GM23338 (cell line): Measurements from ENCODE around the gene NIPA2. TPM values are rescaled to one million over a fixed set of nuclear protein-coding genes. Genes with fewer than 3 reads are reported as not detected.

Source experiments
- CREB1 ChIP-seq: fragments of 250-450 bp; sonication (Bioruptor Pico); IDR thresholded peaks from 2 replicates; pipeline ENCODE4 v1.5.0; 2020; ENCODE audit warnings: low read depth, mild to moderate bottlenecking, moderate library complexity
- EZH2 ChIP-seq: fragments of 200-600 bp; sonication (generic); IDR thresholded peaks from one replicate; pipeline ENCODE4 v1.8.0; 2017; ENCODE audit warnings: antibody characterized with exemption, mild to moderate bottlenecking, low read depth; ENCODE audit not compliant: unreplicated experiment
- EZH2phosphoT487 ChIP-seq: fragments of 200-600 bp; sonication (generic); IDR thresholded peaks from one replicate; pipeline ENCODE4 v1.8.1; 2018; ENCODE audit warnings: antibody characterized with exemption; ENCODE audit not compliant: unreplicated experiment
- NANOG ChIP-seq: IDR thresholded peaks from 2 replicates; pipeline ENCODE4 v1.6.1; 2016; ENCODE audit warnings: antibody characterized with exemption, borderline replicate concordance
- POLR2AphosphoS5 ChIP-seq: IDR thresholded peaks from 2 replicates; pipeline ENCODE4 v1.6.1; 2016; ENCODE audit warnings: antibody characterized with exemption, low read depth
- STAT1 ChIP-seq: IDR thresholded peaks from one replicate; pipeline ENCODE4 v1.6.1; 2016; ENCODE audit warnings: antibody characterized with exemption; ENCODE audit not compliant: unreplicated experiment
- ZNF331 ChIP-seq: fragments of 250-450 bp; sonication (Bioruptor Pico); IDR thresholded peaks from 2 replicates; pipeline ENCODE4 v1.5.0; 2020; ENCODE audit warnings: low read depth, mild to moderate bottlenecking, moderate library complexity
- polyA plus RNA-seq: library from polyadenylated mRNA; unstranded; fragments of >200 nt; fragmentation: Nextera tagmentation; extraction: Ambion mirVana; gene quantifications from 2 replicates; pipeline ENCODE4 v1.2.1, GENCODE V29; 2016
- total RNA-seq: library from RNA; depleted of rRNA; stranded (reverse); fragments of >200 nt; shearing (Covaris generic); gene quantifications from 2 replicates; pipeline ENCODE4 v1.2.3, GENCODE V29; 2014
- TF ChIP-seq, protein P1 (sequence below): fragments of 250-450 bp; sonication (Bioruptor Pico); IDR thresholded peaks from 2 replicates; pipeline ENCODE4 v1.5.0; 2020; ENCODE audit warnings: mild to moderate bottlenecking, moderate library complexity
- TF ChIP-seq, protein P2 (sequence below), 2 experiments: fragments of 200-600 bp in 1 of 2; sonication (generic) in 1 of 2; conservative IDR thresholded peaks; 2 replicates each; pipeline versions ENCODE4 v1.5.1 to v1.6.1; 2016 to 2017; ENCODE audit warnings: antibody characterized with exemption in 2 of 2, low read depth in 2 of 2, mild to moderate bottlenecking in 2 of 2, moderate library complexity in 1 of 2

NIPA2 gene
- total and polyA plus RNA-seq, 2 experiments from 2014 or later = 35.0 to 105 TPM

DNA sequence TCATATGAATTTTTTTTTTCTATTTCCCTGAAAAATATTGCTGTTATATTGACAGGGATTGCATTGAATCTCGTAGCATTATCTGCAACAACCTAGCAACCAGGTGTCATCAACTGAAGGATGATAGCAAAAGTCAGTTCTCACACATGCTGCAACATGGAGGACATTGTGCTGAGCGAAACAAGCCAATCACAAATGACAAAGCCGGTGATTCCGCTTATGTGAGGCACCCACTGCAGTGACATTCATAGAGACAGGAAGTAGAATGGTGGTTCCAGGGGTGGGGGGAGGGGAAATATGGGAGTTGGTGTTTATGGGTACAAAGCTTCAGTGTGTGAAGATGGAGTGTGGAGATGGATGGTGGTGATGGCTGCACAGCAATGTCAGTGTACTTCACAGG, 44.4 kb upstream of the NIPA2 start (continued):
- TF ChIP-seq, protein P1, sequence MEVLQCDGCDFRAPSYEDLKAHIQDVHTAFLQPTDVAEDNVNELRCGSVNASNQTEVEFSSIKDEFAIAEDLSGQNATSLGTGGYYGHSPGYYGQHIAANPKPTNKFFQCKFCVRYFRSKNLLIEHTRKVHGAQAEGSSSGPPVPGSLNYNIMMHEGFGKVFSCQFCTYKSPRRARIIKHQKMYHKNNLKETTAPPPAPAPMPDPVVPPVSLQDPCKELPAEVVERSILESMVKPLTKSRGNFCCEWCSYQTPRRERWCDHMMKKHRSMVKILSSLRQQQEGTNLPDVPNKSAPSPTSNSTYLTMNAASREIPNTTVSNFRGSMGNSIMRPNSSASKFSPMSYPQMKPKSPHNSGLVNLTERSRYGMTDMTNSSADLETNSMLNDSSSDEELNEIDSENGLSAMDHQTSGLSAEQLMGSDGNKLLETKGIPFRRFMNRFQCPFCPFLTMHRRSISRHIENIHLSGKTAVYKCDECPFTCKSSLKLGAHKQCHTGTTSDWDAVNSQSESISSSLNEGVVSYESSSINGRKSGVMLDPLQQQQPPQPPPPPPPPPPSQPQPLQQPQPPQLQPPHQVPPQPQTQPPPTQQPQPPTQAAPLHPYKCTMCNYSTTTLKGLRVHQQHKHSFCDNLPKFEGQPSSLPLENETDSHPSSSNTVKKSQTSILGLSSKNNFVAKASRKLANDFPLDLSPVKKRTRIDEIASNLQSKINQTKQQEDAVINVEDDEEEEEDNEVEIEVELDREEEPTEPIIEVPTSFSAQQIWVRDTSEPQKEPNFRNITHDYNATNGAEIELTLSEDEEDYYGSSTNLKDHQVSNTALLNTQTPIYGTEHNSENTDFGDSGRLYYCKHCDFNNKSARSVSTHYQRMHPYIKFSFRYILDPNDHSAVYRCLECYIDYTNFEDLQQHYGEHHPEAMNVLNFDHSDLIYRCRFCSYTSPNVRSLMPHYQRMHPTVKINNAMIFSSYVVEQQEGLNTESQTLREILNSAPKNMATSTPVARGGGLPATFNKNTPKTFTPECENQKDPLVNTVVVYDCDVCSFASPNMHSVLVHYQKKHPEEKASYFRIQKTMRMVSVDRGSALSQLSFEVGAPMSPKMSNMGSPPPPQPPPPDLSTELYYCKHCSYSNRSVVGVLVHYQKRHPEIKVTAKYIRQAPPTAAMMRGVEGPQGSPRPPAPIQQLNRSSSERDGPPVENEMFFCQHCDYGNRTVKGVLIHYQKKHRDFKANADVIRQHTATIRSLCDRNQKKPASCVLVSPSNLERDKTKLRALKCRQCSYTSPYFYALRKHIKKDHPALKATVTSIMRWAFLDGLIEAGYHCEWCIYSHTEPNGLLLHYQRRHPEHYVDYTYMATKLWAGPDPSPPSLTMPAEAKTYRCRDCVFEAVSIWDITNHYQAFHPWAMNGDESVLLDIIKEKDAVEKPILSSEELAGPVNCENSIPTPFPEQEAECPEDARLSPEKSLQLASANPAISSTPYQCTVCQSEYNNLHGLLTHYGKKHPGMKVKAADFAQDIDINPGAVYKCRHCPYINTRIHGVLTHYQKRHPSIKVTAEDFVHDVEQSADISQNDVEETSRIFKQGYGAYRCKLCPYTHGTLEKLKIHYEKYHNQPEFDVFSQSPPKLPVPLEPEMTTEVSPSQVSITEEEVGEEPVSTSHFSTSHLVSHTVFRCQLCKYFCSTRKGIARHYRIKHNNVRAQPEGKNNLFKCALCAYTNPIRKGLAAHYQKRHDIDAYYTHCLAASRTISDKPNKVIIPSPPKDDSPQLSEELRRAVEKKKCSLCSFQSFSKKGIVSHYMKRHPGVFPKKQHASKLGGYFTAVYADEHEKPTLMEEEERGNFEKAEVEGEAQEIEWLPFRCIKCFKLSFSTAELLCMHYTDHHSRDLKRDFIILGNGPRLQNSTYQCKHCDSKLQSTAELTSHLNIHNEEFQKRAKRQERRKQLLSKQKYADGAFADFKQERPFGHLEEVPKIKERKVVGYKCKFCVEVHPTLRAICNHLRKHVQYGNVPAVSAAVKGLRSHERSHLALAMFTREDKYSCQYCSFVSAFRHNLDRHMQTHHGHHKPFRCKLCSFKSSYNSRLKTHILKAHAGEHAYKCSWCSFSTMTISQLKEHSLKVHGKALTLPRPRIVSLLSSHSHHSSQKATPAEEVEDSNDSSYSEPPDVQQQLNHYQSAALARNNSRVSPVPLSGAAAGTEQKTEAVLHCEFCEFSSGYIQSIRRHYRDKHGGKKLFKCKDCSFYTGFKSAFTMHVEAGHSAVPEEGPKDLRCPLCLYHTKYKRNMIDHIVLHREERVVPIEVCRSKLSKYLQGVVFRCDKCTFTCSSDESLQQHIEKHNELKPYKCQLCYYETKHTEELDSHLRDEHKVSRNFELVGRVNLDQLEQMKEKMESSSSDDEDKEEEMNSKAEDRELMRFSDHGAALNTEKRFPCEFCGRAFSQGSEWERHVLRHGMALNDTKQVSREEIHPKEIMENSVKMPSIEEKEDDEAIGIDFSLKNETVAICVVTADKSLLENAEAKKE (CRISPR knock-in tag) = no peak
- TF ChIP-seq EZH2 (no peak), EZH2phosphoT487 (no peak), ZNF331 (no peak), CREB1 (CRISPR knock-in tag) (no peak), NANOG (no peak), POLR2AphosphoS5 (no peak), STAT1 (no peak)
- TF ChIP-seq, protein P2, sequence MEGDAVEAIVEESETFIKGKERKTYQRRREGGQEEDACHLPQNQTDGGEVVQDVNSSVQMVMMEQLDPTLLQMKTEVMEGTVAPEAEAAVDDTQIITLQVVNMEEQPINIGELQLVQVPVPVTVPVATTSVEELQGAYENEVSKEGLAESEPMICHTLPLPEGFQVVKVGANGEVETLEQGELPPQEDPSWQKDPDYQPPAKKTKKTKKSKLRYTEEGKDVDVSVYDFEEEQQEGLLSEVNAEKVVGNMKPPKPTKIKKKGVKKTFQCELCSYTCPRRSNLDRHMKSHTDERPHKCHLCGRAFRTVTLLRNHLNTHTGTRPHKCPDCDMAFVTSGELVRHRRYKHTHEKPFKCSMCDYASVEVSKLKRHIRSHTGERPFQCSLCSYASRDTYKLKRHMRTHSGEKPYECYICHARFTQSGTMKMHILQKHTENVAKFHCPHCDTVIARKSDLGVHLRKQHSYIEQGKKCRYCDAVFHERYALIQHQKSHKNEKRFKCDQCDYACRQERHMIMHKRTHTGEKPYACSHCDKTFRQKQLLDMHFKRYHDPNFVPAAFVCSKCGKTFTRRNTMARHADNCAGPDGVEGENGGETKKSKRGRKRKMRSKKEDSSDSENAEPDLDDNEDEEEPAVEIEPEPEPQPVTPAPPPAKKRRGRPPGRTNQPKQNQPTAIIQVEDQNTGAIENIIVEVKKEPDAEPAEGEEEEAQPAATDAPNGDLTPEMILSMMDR (conservative IDR thresholded peaks at IDR 0.05; ENCODE audit: low read depth in 2 of 2) = no peak
